GM19397 (cell line): ENCODE measurements around the gene NAV1.
"Not testable (repeated sequence)": the region's sequence is repeated elsewhere in the genome, so short reads cannot be mapped to it uniquely, and the experiment has no call there.

ENCODE experiments used
- ATAC-seq: cut with Tn5 transposase; IDR thresholded peaks from one replicate; pipeline ENCODE4 v1.9.1; 2021; ENCODE audit warnings: mild to moderate bottlenecking, moderate library complexity; ENCODE audit not compliant: unreplicated experiment

Gene NAV1

GRCh38 chr1:201538612-201539551 lies at the start of gene NAV1:
Gene NAV1, plus strand, starts transcription at chr1:201539127. Its CDS starts 83,758 bp downstream, at chr1:201622885.
- no peak for ATAC-seq

DNA sequence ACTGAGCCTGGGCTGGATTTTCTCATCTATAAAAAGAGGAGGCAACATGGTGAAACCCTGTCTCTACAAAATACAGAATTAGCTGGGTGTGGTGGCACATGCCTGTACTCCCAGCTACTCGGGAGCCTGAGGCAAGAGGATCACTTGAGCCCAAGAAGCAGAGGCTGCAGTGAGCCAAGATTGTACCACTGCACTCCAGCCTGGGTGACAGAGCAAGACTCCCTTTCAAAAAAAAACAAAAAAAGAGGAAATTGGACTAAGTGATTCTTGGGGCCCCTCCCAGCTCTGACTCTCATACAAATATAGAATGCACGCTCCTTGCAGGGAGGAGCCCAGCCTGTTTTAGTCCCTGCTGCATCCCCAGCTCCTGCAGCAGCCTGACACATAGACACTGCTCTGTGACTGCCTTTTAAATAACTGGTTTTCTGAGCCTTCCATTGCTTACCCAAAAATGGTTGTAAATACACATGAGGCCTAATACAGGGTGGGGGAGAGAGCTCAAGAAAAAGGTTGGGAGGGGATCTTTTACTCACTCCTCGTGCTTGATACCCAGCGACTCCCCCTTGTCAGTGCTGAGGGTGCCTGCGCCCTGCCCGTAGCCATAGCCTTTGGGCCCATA lies 49.2 kb upstream of the NAV1 start:
- no peak for ATAC-seq

- no peak for ATAC-seq
Measured at GRCh38 chr1:201490708-201491131, 48.2 kb upstream of the NAV1 start.

DNA sequence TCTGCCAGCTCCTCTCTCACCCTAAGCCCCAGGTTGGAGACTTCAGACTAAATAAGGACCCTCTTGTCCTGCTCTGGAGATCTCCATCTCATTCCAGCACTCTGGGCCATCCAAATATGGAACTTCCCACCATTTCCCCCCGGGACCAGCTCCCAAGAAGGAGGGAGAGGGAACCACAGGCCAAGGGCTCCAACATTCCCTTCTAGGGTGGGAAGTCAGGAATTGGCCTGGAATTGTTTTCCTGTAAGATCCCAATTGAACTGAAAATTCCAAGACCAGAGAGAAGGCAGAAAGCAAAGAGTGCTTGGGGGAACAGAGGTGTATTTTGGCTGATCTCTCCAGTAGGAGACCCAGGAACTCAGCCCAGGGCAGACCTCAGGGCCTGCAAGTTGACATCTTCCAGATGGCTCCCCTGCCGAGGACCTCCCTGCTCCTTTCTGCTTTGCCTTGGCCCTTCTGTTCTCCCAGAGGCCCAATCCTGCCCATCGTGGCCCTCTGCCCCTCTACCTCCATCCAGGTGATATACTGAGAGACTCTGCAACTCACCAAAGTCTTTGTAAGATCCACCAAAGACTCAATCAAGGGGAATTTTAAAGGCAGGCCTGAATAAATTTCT lies 46.9 kb upstream of the NAV1 start:
- ATAC-seq, result no peak

GRCh38 chr1:201493026-201493656 lies 45.8 kb upstream of the NAV1 start:
- ATAC-seq, result not testable (repeated sequence)

DNA sequence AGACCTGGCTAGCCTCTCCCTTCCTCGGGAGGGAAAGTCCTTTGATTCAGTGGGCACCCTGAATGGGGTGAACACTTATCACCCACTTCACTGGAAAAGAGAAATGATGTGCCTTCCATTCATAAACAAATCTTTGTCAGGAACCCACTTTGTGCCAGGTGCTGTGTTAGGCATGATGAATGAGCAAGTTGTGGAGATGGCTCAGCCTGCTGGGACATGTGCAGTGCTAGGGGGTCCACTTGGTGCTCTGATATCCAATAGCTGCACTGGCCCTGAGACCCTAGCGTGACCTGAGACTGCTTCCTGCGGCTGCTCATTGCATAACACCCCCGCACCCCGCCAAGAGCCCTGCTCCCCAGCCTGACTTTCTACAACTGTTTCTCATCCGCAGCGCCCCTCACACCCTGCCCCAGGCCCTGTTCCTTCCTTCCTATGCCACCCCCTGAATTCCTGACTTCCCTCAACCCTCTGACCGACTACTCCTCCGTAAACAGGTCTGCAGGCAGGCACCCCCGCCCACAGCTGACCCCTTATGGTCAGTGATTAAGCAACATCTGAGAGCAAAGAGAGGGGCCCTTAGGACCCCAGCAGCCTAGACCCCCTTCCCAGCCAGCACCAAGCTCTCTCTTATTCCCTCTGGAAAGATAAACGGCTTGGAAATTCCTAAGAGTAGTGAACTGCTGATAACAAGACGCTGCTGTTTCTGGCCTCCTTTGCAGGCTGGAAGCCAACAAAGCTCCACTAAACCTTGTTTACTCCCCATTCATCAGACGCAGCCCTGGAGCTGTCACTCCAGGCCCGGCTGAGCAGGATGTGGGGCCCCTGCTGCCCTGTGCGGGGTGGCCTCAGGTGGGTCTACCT lies 44.9 kb upstream of the NAV1 start:
- no peak for ATAC-seq

DNA sequence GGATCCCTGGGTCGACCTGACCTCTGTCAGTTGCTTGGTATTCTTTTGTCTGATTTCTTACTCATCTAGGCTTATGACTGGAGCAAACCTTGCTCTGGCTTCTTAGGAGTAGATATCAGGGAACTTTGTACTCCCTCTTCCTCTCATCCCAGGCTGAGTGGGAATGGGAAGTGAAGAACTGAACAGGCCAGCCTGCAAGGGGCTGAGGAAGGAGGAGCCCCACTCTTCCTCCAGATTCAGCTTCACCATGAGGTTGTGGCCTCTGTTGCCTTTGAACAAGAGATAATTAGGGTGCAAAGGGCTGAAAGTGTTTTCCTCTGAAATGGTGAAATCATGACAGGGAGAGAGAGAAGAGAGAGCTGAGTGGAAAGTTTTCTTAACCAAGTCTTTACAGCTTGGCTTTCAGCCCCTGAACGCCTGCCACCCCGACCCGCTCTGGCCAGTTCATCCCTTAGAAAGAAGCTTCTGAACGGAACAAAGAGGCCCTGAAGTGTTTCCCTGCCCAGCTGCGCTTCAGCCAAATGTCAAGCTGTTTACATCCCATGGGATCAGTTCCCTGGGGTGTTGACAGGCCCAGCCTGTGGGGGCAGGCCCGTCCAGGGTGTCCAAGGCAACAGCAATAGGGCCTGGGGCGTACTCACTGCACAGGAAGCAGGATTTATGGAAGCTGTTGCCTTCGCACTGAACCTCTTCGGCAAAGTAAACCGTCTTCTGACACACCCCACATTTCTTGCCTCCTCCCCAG lies 43.2 kb upstream of the NAV1 start:
- no peak for ATAC-seq

GRCh38 chr1:201496296-201496690 lies 42.6 kb upstream of the NAV1 start:
- no peak for ATAC-seq

- no peak for ATAC-seq
Measured at GRCh38 chr1:201497935-201498509, 40.9 kb upstream of the NAV1 start.

GRCh38 chr1:201498621-201499020 lies 40.3 kb upstream of the NAV1 start:
- ATAC-seq, result no peak

- no peak for ATAC-seq
Measured at GRCh38 chr1:201499191-201499590, 39.7 kb upstream of the NAV1 start.

GRCh38 chr1:201499795-201500669 lies 38.9 kb upstream of the NAV1 start:
- ATAC-seq, result no peak

- ATAC-seq, result no peak
Measured at GRCh38 chr1:201500670-201501120, 38.2 kb upstream of the NAV1 start.

DNA sequence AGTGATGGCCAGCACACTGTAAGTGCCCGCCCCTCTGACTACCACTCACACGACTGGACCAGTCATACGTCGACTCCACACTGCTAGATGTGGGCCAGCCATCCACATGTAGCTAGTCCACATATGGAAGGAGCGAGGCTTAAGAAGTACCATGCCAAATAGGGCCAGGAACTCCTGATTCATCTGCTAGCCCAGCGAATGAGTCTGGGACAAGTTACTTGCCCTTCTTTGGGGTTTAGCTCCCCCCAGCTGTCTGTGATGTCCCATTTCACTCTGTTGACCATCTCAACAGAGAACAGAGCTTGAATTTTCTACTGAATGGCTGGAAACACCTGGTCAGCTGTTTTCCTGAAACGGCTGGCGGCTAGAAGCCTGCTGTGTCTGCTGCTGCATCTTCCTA lies 37.8 kb upstream of the NAV1 start:
- ATAC-seq, result no peak

DNA sequence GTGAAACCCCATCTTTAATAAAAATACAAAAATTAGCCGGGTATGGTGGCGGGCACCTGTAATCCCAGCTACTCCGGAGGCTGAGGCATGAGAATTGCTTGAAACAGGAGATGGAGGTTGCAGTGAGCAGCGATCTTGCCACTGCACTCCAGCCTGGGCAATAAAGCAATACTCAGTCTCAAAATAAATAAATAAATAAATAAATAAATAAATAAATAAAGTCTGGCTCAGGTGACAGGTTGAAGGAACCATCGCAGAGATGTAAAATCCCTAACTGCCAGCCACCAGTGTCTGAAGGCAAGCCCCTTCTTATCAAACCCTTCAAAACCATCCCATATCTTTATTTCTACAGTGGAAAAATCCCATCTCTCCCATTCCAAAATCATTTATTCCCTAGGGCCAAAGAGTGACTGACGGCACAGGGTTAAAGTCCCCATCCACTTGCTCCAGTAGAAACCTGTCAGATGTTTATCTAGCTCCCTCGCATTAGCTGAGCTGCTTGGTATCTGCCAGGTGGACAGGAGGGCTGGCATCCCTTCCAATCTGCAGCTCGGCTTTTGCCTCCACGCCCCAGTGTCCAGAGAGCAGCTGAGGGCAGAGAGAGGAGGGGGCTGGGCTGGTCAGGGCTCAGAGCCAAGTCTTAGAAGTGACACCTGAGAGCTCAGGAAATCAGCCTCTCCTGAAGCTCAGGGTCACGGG lies 37.0 kb upstream of the NAV1 start:
- ATAC-seq, result no peak

DNA sequence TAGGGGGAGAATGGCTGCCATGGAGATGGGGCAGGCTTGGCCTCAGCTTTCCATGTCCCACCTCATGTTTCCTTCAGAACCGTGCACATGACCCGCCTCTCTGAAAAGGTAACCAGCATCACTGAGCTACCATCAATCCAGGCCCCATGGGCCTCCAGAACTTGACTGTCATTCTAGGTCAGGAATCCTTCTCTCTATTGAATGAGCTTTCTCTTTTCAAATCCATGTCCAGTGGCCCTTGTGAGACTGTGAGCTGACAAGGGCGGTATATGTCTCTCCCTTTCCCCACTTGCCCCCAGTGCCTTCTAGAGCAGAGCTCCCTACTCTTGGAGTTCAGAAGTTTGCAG lies 36.4 kb upstream of the NAV1 start:
- no peak for ATAC-seq

GRCh38 chr1:201503397-201504176 lies 35.3 kb upstream of the NAV1 start:
- ATAC-seq, result no peak
